Femur (tissue), 1 donor: ENCODE data around the gene RPTOR.
"Not testable (repeated sequence)": the region's sequence is repeated elsewhere in the genome, so short reads cannot be mapped to it uniquely, and the experiment has no call there.

Experiments
- DNase-seq: peaks from one replicate; pipeline ENCODE4 v3.0.0-alpha.2; 2017

The RPTOR gene

DNA sequence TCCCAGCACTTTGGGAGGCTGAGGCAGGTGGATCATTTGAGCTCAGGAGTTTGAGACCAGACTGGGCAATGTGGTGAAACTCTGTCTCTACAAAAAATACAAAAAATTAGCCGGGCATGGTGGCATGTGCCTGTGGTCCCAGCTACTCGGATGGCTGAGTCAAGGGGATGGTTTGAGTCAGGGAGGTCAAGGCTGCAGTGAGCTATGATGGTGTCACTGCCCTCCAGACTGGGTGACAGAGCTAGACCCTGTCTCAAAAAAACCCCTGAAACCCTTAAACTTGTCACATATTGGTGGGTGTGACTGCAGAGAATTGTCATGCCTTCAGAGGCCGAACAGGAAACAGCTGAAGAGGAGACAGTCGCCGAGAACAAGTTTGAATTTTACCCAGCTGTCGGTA lies 13.4 kb downstream of the RPTOR start:
- no peak for DNase-seq

DNA sequence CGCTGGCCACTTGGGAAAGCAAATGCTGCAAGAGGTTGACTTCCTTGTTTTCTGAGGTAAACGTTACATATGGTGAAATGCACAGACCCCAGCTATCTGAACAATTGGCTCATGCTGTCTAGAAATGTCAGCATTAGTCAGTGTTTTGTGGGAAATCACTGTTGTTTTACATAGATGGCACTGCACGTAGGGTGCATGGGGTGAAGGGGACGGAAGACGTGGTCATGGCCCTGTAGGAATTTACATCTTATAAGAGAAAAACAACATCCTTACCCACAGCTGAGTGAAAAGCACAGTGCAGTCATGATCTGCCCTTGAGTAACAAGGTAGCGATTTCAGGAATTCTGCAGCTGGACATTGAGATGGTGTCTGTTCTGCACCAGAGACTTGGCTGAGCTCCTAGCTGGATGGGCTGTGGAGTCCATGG lies 15.2 kb downstream of the RPTOR start:
- no peak for DNase-seq

DNA sequence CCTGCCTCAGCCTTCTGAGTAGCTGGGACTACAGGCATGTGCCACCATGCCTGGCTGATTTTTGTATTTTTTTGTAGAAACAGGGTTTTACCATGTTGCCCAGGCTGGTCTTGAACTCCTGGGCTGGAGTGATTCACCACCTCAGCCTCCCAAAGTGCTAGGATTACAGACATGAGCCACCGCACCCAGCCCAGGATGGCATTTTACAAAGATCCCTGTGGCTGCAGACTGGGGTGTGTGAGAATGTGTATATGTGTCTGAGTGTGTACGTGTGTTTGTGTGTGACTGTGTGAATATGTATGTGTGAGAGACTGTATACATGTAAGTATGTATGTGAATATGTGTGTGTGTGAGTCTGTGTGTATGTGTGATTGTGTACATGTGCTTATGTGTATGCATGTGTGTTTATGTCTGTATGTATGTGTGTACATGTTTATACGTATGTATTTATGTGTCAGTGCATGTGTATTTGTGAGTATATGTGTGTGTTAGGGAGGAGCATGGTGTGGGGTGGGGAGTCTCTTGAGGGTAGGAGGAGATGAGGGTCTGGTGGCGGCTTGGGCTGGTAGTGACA lies 17.0 kb downstream of the RPTOR start:
- DNase-seq: no peak

DNA sequence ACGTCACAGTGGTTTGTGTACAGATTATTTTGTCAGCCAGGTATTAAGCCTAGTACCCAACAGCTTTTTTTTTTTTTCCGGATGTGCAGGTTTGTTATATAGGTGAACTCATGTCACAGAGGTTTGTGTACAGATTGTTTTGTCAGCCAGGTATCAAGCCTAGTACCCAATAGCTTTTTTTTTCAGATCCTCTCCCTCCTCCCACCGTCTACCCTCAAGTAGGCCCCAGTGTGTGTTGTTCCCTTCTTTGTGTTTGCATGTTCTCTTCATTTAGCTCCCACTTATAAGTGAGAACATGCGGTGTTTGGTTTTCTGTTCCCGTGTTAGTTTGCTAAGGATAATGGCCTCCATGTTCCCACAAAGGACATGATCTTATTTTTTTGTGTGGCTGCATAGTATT lies 19.9 kb downstream of the RPTOR start:
- no peak for DNase-seq

DNA sequence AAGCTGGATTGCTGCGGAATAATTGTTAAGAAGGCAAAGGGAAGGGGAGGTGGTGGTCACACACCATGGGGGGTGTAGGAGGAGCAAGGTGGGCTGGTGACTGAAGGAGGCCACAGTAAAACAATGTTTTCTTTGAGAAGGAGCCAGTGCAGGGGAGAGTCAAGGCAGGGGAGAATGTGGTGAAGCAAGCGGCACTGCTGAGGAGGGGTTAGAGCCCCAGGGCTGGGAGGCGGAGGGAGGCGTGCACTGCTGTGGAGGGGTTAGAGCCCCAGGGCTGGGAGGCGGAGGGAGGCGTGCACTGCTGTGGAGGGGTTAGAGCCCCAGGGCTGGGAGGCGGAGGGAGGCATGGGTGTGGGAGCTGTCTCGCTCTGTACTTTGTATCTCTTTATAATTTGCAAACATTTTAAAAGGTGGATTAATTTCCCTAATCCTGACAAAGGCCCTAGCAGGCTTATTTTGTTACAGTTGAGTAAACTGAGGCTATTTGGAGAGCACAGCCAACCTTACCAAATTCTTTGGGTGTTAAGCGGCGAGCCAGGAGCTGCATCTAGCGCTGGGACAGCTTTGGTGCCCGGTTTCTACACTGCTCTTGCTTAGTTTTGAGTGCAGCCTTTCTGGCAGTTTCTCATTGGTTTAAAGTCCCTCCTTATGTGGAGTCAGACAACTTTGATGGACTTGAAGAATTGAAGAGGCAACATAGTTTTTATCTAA lies 20.9 kb downstream of the RPTOR start:
- no peak for DNase-seq

DNA sequence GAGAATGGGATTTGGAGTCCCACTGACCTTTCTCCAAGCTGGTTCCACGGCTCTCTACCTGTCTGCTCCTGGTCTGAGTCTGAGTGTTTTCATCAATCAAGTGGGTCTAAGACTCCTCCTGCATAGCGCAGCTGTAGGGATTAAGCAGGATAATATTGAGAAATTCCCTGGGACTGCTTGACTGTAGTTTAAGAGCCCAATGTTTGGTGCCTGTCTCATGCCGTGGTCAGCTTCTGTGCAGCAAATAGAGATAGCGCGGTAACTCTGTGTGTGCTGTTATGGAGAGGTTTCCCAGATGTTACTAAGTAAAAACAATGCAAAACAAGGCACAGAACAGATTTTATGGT lies 21.4 kb downstream of the RPTOR start:
- DNase-seq: no peak

DNA sequence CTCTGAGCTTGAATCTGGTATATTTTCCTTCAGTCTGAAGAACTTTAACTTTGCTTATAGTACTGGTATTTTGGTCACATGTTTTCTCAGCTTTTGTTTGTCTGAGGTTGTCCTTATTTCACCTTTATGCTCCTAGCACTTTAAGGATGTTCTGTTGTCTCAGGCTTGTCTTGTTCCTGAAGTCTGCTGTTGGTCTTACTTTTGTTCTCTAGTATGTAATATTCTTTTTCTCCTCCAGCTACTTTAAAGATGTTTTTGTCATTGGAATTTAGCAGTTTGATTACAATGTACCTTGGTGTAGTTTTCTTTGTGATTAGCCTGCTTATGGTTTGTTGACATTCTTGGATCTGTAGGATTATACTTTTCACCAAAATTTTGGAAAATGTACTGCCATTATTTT lies 23.6 kb downstream of the RPTOR start:
- no peak for DNase-seq

DNA sequence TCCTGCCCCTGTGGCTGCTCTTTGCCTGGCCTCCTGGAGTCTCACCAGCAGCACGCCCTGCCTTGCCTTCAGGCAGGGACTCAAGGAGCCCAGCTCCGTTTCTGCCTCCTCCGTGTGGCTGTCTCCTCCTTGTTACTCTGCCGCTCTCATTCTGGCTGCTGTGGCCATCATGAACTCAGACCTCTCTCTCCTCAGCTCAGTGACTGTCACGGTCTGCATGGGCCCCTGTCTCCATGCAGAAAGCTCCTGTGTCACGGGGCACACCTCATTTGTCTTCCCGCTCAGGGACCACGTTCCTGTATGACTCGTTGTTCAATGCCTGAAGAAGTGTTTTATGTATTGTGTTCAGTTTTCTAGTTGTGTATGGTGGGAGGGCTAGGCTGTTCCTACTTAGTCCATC lies 25.3 kb downstream of the RPTOR start:
- no peak for DNase-seq

DNA sequence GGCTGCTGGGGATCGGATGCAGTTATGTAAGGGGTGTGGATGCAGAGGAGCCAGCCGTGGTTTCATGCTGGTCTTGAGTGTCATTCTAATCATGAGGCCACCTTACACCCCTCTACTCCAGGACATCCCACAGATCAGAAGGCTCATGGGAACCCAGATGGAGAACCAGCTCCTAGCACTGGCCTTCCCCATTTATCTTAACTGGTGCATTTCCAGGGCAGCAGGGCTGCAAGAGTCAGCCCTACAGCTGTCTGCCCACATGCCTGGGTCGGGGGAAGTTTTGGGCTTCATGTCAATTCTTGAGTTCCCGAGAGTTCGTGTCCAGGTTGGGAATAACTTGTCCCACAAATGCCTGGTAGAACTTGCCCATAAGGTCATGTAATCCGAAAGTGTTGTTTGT lies 29.1 kb downstream of the RPTOR start:
- DNase-seq: no peak

DNA sequence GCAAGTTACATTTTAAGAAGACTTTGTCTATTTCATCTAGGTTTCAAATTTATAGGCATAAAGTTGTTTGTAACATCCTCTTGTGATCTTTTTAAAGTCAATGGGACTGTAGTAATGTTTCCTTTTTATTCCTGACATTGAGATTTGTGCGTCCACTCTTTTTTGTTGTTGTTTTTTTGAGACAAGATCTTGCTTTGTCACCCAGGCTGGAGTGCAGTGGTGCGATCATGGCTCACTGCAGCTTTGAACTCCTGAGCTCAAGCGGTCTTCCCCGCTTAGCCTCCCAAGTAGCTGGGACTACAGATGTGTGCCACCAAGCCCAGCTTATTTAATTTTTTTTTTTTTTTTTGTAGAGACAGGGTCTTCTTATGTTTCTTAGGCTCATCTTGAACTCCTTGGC lies 29.9 kb downstream of the RPTOR start:
- DNase-seq: no peak

DNA sequence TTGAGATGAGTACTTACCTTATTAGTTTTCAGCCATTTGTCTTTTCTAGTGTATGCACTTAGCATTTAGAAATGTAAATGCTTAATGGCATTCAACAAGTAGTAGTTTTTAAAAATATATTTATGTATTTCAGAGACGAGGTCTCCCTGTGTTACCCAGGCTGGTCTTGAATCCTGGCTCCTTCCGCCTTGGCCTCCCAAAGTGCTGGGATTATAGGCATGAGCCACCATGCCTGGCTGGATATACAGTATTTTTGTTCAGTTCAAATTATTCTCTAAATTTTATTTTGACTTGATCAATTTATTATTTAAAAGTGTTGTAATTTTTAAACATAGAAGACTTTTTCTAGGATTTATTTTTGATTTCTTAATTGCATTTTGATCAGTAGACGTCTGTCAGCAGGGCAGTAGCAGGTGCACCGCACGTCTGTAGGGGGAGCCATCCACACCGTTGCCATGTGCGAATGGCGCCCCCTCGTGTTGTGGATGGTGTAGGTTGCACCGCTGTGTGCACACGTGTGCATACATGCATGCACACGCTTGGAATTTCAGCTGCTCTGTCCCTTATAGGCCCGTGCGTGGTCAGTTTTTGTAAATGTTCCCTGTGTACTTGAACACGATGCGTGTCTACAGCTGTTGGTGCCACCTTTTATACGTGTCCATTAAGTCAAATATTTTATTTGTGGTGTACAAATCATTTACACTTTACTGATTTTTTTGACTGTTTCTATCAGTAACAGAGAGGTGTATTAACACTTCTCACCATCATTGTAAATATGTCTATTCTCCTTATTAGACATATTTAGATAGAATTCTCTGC lies 30.6 kb downstream of the RPTOR start:
- peak; percentile 82 for DNase-seq

DNA sequence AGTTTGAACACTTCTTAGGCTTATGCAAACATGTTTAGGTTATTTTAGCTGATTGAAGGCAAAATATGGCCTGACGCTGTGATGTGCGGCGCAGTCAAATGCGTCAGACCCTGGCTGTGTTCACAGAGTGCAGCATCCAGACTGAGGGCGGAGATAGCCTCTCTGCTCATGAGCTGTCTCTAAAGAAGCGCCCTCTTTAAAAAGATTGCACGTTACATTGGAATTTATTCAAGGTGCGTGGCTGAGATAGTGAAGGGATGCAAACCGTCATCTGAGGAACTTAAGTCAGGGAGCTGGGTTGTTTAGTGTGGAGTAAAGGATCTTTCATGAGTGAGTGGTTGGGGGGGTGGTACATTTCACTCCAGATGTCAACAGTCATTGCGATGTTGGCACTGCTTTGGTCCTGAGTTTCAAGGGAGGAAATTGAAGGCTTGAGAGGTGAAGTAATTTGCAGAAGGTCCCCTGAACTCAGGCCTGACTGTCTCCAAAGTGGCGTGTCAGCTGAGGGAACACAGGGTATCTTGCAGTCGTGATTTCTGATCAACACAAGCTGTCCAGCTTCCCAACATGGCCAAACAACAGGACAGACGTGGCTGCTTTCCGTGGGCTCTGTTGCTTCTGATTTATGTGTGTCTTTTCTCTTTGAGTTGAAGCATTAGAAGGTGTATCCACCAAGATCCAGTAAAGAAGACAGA lies 33.4 kb downstream of the RPTOR start:
- no peak for DNase-seq

DNA sequence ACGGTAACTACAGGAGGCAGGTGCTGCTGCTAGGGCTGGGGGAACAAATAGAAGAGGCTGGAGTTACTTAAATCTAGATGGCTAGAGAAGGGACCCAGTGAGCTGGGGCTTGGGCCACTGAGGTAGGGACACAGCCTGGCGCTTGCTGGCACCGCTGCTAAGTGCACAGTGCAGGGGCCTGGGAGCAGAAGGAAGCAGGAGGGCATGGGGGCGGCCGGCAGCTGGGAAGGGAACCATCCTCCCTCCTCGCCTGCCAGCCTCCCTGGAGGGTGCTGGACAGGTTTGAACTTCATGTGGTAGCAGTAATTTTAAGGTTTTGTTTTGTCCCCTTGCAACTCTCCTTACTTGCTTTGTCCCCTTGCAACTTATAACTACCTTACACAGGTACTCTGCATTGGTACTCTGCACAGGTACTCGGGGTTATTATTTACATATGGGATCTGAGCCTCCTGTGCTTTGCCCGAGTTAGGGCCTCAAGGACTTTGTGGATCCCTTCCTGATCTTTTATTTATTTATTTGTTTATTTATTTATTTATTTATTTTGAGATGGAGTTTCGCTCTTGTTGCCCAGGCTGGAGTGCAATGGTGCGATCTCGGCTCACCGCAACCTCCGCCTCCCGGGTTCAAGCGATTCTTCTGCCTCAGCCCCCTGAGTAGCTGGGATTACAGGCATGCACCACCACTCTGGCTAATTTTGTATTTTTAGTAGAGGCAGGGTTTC lies 34.2 kb downstream of the RPTOR start:
- DNase-seq: not testable (repeated sequence)

DNA sequence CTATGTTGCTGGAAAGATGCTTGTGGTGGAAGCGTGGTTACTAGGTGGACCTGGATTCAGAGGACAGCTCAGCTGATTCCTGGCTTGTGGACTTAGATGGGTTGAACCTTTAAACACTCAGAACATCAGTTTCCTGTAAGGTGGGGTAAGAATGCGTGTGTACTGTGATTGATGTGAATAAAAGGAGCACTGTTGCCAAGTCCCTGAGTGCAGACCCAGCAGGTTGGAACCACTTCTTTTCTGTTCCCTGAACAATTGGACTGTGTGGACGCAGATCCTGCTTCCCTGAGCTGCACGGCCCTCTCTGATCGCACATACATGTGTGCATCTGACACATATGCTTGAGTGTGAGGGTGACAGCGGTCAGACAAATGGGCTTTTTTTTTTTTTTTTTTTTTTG lies 37.5 kb downstream of the RPTOR start:
- no peak for DNase-seq

DNA sequence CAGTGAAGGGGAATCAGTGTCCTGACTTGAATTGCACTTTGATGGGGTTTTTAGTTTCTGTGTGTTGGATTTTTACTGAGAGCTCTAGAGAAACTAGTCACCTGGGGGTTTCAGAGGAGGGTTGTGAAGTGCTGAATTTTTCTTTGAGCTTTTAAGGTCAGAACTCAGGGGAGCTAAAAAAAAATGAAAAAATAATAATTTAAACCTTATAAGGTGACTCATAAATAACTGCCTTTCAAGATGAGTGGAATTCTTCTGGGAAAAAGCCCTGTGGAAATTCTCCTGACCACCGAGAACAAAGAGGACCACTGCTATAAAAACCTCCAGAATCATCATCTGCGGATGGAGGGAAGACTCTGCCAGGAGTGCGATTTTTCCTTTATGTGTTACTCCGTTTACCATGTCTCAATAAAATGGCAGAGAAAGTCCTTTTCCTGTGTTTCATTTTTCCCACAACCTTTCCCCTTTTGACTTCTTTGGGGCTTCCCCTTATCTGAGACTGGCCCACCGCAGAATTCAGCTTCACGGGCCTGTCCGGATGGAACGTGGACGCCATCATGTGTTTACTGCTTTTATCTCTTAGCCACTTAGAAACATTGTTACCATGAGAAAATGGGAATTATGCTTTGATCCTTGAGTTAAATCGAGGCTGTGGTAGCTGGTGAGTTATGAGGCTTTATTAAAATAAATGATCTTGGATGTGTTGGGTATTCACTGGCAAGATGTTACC lies 39.7 kb downstream of the RPTOR start:
- DNase-seq: no peak

DNA sequence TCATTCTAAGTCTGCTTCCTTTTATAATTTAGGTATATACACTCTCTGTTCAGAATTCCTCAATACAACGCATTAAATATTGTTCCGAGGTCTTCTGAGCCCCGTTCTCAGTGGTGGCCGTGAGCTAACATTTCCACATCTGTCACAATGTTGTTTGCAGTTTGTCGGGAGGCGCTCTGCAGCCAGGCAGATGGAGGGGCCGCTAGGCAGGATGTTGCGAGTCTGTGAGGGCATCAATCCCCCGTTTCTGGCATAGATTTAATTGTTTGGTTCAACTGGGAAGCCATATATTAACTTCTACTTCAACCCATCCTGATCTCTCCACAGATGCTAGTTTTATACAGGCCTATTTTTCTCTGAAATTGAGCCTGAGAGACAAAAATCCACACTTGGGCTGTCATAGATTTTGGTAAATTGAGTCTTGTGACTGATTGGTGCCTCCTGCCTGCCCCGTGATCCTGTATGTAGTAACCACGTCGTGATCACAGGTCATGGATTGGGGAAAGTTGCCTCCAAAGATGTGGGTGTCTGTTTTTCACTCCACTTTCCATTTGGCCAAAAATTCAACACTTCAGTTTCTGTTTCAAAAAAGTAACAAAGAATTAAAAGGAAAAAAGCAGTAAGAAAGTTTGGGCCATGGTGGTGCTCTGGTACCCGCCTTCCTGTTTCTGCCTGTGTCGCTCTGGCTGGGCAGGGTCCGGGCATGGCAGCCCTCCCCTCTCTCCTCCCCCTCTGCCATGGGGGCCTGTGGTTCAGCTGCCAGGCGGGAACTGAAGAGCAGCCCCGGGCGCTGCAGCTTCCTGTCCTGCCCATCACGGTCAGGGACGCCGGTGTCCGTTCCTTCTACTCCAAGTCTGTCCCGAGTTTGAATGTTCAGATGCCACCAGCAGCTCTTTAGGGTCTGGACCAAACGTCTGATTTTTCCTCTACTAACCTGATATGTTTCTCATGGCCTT lies 41.5 kb downstream of the RPTOR start:
- no peak for DNase-seq

DNA sequence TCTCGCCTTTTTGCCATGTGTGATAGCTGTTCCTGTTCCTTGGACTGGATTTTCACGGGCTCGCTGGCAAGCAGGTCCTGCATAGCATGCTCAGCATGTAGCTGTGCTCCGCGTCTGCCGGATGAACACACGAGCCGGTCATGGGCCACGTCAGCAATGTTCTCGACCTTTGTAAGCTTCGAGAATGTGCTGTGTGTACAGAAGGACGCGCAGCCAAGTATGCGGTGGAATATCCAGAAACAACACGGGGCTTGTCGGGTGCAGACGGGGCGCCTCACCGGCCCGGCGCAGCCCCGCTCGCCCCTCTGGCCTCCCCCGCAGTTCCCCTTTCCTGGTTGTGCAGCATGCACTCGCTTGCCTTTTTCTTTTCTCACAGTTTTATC lies 42.2 kb downstream of the RPTOR start:
- DNase-seq: no peak

DNA sequence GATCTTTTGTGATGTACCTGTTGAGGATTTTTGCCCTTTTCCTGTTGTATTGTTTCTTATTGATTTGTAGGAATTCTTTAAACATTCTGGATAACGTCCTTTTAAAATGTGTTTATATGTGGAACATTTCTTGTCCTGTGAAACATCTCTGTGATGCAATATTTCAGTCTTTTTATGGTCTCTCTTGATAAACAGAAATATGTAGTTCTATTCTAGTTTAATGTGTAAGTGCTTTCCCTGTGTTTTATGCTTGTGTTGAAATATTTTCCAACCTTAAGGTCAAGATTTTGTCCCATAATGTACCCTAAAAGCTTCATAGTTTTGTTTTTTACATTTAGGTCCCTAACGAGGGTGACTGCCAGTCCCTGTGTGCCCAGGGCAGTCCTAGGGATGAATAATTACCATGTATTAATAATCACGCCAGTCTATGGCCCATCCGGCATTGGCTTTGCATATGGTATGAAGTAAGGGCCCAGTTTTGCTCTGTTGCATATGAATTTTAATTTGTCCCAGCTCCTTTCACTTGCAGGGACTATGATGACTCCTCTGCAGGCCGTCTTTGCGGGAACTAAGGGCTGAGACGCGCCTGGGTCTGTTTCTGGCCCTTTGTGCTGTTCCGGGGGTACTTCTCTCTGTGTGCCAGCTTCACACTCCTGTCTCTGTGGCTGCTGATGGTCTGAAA lies 44.2 kb downstream of the RPTOR start:
- no peak for DNase-seq

DNA sequence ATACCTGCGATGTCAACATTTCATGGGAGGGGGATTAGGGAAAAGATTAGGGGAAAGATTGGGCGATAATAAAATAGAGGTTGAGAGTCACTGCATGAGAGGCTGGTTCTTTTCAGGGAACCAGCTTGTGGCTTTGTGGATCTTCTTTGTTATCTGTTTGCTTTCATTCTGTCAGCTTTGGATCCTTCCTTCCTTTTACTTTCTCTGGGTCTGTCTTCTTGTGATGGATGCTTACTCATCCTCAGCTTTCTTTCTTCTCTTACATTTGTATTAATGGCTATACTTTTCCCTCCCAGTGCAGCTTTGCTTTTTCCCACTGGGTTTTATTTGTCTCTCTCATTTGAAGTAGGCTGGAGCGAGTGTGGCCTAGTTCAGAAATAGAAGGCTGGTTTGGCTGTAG lies 47.1 kb downstream of the RPTOR start:
- no peak for DNase-seq

DNA sequence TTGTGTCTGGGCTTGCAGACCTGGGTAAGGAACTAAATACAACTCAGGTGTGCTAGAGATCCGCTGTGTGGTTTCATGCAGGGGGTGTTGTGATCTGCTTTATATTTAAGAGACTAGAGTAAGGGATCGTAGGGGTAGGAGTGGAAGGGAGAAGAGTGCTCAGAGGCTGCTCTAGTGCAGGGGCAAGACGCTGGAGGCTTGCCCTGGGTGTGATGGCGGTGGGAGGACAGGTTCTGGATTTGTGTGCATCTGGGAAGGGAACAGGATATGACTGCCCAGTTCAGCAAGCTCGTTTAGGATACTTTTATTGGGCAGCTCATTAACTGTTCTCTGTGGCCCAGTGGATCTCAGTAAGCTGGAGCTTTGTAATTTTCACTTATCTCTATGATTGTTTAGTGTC lies 47.6 kb downstream of the RPTOR start:
- no peak for DNase-seq

DNA sequence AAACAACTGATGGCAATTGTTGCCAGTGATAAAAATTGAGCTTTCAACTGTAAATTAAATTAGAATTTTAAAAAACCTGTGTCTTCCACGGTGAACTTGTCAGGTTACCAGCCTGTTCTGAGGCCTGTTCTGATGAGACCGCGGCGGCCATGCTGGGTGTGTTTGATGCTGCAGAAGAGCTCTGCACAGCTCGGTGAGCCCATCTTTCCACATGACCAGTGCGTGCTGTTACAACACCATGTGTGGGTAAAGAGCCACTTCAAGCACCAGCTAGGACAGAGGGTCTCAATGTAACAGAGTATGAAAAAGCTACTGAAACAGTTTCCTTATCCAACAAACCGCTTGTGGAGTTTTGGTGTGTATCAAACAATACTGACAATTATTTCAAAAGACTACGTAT lies 48.5 kb downstream of the RPTOR start:
- no peak for DNase-seq
